H1 (cell line): Measurements from ENCODE around the gene AEBP1. TPM values are rescaled to one million over a fixed set of nuclear protein-coding genes. Genes with fewer than 3 reads are reported as not detected.

ENCODE experiments used
- EGR1 ChIP-seq: IDR thresholded peaks from 2 replicates; pipeline ENCODE4 v1.6.1; 2011; ENCODE audit warnings: low read depth, low read length, borderline replicate concordance
- TAF1 ChIP-seq: IDR thresholded peaks from 2 replicates; pipeline ENCODE4 v1.6.1; 2011; ENCODE audit warnings: mild to moderate bottlenecking, low read depth, low read length
- polyA plus RNA-seq, 7 experiments: library from polyadenylated mRNA; depleted of rRNA in 3 of 7; stranded (reverse) in 5 of 7; unstranded in 2 of 7; fragments of >200 nt in 5 of 7; fragments of 200-250 nt in 2 of 7; gene quantifications; 1 replicate in 5 of 7; 2 replicates in 1 of 7; 4 replicates in 1 of 7; pipeline versions ENCODE4 v1.2.1 to v1.2.3, GENCODE V29; 2011 to 2013; ENCODE audit warnings: missing spikeins in 2 of 7, mixed read lengths in 2 of 7
- total RNA-seq: library from RNA; stranded (reverse); fragmentation: NEBNext Ultra II Directional; extraction: Animal tissue kit (Norgen Biotek cat#: 25700); gene quantifications from 2 replicates; pipeline ENCODE4 v1.2.1, GENCODE V29; 2021
- TF ChIP-seq, protein P1 (sequence below), 3 experiments: IDR thresholded peaks; 1 replicate in 2 of 3; 2 replicates in 1 of 3; pipeline versions ENCODE4 v1.5.1 to v1.6.1; 2011; ENCODE audit warnings: low read length in 3 of 3, mild to moderate bottlenecking in 3 of 3, inconsistent platforms in 2 of 3, low read depth in 1 of 3, moderate library complexity in 1 of 3; ENCODE audit not compliant: insufficient read depth in 1 of 3; ENCODE audit errors: control extremely low read depth in 1 of 3
- TF ChIP-seq, protein P2 (sequence below): IDR thresholded peaks from 2 replicates; pipeline ENCODE4 v1.6.1; 2012; ENCODE audit warnings: low read length, inconsistent platforms

AEBP1 gene
- total and polyA plus RNA-seq, 2 of the 8 experiments (the other 6 are each of a cell fraction or from before 2014, with no cell fraction given) = 10.4 to 41.2 TPM

GRCh38 chr7:44155191-44156185 is 51.3 kb downstream of the AEBP1 start (continued):
- TF ChIP-seq, protein P1, sequence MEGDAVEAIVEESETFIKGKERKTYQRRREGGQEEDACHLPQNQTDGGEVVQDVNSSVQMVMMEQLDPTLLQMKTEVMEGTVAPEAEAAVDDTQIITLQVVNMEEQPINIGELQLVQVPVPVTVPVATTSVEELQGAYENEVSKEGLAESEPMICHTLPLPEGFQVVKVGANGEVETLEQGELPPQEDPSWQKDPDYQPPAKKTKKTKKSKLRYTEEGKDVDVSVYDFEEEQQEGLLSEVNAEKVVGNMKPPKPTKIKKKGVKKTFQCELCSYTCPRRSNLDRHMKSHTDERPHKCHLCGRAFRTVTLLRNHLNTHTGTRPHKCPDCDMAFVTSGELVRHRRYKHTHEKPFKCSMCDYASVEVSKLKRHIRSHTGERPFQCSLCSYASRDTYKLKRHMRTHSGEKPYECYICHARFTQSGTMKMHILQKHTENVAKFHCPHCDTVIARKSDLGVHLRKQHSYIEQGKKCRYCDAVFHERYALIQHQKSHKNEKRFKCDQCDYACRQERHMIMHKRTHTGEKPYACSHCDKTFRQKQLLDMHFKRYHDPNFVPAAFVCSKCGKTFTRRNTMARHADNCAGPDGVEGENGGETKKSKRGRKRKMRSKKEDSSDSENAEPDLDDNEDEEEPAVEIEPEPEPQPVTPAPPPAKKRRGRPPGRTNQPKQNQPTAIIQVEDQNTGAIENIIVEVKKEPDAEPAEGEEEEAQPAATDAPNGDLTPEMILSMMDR (IDR thresholded peaks at IDR 0.05; ENCODE audit: control extremely low read depth in 1 of 3, insufficient read depth in 1 of 3, low read depth in 1 of 3, low read length in 3 of 3) = no peak
- TF ChIP-seq EGR1 (no peak), TAF1 (no peak)
- TF ChIP-seq, protein P2, sequence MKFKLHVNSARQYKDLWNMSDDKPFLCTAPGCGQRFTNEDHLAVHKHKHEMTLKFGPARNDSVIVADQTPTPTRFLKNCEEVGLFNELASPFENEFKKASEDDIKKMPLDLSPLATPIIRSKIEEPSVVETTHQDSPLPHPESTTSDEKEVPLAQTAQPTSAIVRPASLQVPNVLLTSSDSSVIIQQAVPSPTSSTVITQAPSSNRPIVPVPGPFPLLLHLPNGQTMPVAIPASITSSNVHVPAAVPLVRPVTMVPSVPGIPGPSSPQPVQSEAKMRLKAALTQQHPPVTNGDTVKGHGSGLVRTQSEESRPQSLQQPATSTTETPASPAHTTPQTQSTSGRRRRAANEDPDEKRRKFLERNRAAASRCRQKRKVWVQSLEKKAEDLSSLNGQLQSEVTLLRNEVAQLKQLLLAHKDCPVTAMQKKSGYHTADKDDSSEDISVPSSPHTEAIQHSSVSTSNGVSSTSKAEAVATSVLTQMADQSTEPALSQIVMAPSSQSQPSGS = no peak
